Activated naive CD4-positive, alpha-beta T cell treated with anti-CD3 and anti-CD28 coated beads, Interleukin-2, amount 50 U/mL, for 16 hours (primary cell): ENCODE results near the gene HSD17B1.
"Not testable (repeated sequence)": the region's sequence is repeated elsewhere in the genome, so short reads cannot be mapped to it uniquely, and the experiment has no call there.

Source experiments
- DNase-seq: peaks from one replicate; pipeline ENCODE4 v3.0.0-alpha.2; 2020

HSD17B1 gene

GRCh38 chr17:42552736-42553135 lies at the start of gene HSD17B1:
Gene HSD17B1 (plus strand): TSS chr17:42552923. CDS start chr17:42552934, 11 bp downstream.
- not testable (repeated sequence) for DNase-seq

DNA sequence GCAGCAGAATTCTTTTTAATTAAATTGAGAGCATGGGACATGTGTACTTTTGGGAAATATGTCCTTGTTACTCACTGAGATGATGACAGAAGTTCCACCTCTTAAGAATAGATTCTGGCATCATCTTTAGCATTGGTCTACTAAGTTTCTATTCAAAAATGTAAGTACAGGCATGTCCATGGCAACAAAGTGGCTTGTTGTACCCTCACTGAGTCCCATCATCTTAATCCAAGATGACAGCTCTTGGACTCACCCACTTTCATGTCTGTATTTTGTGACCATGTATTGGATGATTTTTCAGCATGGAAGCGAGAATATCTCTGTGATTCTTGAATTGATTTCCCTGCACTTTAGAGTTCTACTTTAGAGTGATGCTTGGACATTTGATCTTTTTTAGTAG lies 49.8 kb upstream of the HSD17B1 start:
- DNase-seq, result no peak

DNA sequence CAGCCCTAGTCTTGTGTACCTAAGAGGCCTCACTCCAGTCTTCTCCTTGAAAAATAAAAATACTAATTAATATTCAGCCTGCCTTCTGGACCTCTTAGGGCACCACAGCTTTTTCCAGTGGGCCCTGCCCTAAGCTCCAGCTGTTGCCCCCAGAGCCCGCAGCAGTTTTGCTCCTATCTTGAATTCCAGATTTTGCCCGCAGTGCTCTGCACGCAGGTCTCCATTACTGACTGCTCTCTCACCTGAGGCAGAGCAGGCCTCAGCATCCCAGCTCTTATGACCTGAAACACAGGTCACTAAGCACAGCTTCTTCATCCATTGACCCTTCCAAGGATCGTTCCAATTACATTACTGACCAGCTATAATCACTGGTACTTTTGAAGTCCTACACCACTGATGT lies 45.1 kb upstream of the HSD17B1 start:
- no peak for DNase-seq

- DNase-seq, result no peak
These were observed 44.1 kb upstream of the HSD17B1 start for GRCh38 chr17:42508426-42509165.

- DNase-seq, result no peak
These were observed 43.3 kb upstream of the HSD17B1 start for GRCh38 chr17:42509409-42509808.

- no peak for DNase-seq
These were observed 42.9 kb upstream of the HSD17B1 start for GRCh38 chr17:42509841-42510240.

DNA sequence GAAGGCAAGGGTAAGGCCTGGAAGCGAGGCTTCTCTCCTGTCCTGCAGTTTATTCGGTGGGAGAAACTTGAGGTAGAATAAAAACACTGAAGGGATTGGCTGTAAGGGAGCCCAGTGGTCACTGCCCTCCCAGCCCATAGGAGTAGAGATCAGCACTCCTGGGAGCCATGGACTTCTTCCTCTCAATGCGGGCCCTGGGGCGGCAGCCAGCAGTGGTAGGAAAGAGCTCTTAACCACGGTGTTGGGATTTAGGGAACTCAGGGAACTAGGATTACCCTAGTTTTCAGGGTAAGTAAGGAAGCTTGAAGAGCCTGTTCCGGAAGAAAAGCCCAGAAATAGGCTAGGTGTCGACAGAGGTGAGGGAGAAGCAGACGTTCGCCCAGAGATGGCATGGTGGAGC lies 40.5 kb upstream of the HSD17B1 start:
- DNase-seq, result no peak

DNA sequence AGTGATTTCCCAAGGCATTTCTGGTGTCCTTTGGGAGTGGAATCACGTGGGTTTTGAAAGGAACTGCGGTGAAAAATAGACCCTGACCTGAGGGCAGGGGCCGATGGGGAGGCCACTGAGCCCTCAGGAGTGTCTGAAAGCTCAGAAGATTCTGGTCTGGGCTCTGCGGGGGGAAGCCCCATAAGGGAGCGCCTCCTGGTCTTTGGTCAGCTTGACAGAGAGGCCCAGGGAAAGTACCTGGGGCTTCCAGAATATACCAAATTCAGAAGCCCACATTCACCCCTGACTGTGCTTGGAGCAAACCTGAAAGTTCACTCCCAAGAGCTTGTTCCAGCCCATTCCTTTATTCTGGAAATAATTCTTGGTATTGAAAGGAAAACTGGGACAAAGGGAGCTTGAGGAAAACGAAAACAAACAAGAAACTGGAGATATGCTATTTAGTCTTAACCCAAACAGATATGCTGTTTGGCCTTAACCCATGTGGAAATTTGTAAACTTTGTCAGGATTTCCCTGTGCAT lies 39.9 kb upstream of the HSD17B1 start:
- DNase-seq, result no peak

DNA sequence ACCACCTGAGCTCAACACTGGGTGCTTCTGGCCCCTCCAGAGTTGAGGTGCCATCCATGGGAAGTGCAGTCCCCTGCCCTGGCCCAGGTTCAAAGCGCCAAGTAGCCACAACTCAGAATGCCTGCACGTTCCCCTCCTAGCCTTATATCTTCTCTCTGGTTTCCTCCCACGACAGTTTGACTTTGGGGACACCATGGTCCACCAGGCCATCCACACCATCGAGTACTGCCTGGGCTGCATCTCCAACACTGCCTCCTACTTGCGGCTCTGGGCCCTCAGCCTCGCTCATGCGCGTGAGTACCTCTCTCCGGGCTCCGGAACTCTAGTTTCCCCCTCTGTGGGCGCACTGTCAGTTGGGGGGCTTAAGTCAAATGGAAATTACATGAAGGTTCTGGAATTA lies 39.0 kb upstream of the HSD17B1 start:
- no peak for DNase-seq

DNA sequence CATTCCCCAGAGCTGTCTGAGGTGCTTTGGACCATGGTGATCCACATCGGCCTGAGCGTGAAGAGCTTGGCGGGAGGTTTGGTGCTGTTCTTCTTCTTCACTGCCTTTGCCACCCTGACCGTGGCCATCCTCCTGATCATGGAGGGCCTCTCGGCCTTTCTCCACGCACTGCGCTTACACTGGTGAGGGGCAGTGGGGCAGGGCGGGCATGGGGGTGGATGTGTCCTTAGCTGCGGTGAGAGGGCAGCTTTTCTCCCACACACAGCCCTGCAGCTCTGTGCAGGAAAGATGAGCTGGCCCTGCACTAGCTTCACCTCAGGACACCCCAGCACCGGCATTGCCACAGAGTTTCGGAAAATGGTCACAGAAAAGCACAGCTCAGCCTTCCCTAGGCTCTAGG lies 38.4 kb upstream of the HSD17B1 start:
- DNase-seq, result no peak

- DNase-seq, result no peak
These were observed 37.9 kb upstream of the HSD17B1 start for GRCh38 chr17:42514867-42515266.

DNA sequence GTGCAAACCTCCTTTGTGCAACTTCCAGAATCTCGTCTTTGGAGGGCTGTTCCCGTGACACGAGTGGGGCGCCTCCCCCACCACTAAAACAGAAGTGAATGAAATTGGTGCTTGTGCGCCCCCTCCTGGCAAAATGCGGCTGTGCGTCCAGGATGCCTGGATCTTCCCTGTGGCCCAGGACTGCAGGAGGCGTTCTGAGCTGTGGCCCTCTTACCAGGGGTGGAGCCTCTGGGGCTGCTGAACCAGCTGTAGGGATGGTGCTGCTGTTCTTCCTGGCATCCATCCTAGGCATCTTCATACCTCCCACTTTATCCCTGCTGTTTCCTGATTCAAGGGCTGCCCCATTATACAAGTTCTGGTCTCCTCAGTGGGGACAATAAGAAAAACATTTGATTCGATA lies 35.2 kb upstream of the HSD17B1 start:
- DNase-seq, result peak; percentile 77

DNA sequence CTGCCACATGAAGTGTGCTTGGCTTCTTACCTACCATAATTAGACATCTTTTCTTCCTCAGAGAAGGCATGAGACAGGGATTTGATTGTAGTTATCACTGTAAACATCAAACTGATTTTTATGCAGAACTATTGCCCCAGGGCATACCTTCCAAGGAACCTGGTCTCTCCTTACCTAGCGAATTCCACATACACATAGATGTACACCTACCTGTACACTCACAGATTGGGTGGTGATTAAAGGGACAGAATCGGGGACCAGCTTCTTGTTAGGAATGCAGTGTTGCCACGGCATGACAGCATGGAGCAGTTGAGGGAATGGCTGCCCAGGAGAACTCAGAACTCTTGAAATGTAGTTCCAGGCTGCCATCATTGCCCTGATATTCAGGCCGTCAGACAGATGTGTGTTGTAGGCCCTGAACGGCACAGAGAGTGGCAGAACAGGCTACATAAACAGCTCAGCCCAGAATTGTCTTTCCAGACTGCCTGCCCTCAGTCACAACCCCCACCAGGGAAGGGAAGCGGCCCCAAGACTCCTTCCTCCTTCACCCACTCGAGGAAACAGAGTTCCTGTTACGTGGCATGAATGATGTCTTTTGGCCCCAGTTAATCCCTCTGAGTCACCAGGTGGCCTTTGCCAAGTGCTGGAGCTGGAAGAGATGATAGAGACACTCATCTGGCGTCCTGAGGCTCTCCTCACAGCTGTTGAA lies 34.5 kb upstream of the HSD17B1 start:
- no peak for DNase-seq

DNA sequence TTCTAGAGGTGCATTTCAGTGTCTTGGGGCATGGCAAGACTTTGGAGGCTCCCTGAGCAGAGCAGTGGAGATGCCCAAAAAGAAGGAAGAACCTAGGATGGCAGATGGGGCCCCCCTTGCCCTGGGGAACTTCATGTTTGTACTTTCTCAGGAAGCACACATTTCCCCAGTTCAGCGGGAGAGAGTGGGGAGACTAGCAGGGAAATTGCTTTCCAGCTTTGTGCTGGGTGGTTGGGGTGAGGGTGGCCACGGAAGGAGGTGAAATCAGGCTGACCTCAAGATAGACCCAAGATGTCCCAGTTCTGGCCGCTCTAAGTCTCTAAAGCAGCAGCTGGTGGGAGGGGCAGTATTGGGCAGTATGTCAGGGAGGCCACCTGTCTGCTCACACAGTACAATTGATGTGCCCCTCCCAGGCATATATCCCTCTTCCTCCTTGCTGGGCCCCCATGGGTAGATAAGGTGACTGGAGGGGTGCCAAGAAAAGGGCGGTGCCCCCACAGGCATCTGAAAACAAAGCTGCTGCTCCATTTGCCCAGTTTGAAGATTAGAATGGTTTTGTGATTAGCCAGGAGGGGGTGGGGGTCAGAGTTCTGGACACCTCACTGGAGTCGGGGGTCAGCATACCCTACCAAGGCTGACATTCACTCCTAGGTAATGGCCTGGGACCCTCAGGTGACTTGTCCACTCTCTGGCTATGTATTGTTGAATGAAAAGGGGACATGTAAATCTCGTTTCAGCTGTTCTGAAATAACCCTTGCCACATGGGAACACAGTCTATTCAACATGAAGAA lies 33.8 kb upstream of the HSD17B1 start:
- DNase-seq, result no peak

GRCh38 chr17:42519546-42520491 lies 32.9 kb upstream of the HSD17B1 start:
- no peak for DNase-seq

- no peak for DNase-seq
These were observed 32.2 kb upstream of the HSD17B1 start for GRCh38 chr17:42520540-42520951.

DNA sequence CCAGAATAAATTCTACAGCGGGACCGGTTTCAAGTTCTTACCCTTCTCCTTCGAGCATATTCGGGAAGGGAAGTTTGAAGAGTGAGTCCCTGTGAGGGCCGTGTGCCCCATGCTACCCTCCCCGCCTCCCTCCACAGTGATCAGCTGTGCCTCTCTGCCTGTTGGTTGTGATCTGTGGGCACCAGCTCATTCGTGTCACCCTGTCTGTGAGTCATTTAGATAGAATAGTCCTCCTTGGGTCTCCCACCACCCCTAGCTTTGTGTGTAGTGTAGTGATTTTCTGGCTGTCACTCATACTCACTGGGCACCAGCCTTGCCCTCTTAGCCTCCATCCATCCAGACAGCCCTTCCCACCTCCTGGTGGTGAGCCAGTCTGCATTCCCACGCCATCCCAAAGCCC lies 31.7 kb upstream of the HSD17B1 start:
- DNase-seq, result no peak

- DNase-seq, result no peak
These were observed 31.0 kb upstream of the HSD17B1 start for GRCh38 chr17:42521666-42522262.

GRCh38 chr17:42522263-42522790 lies 30.4 kb upstream of the HSD17B1 start:
- DNase-seq, result no peak

GRCh38 chr17:42522798-42523278 lies 29.9 kb upstream of the HSD17B1 start:
- DNase-seq, result no peak

- no peak for DNase-seq
These were observed 27.5 kb upstream of the HSD17B1 start for GRCh38 chr17:42525221-42525620.
